Measurements from ENCODE around the gene CAV3. TPM values are rescaled to one million over a fixed set of nuclear protein-coding genes. Genes with fewer than 3 reads are reported as not detected.

CAV3 gene
- total RNA-seq, 1 donor from 2014 or later, result 27.5 TPM

DNA sequence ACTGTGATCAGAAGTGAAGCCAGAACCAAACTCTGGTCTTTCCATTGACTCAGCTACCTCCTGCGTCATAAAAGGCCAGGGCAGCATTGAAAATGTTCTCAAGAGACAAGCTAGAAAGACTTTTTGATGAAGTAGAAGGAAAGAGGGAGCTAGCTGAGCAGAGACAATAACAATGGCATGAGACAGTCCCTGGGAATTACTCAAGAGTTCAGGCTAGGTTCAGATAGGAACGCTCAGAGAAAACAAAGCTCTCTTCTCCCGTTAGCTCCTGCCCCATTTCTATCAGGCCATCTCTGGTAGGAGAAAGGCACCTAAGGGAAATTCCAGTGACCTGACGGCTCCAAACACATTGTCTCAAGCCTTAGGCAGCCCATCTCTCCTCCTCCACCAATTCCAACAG lies 42.8 kb downstream of the CAV3 start:
- DNase-seq (no peak), ATAC-seq (ENCODE audit: poor library complexity) (no peak)
- intact Hi-C loops (cut with DNase I), result no loop called here

DNA sequence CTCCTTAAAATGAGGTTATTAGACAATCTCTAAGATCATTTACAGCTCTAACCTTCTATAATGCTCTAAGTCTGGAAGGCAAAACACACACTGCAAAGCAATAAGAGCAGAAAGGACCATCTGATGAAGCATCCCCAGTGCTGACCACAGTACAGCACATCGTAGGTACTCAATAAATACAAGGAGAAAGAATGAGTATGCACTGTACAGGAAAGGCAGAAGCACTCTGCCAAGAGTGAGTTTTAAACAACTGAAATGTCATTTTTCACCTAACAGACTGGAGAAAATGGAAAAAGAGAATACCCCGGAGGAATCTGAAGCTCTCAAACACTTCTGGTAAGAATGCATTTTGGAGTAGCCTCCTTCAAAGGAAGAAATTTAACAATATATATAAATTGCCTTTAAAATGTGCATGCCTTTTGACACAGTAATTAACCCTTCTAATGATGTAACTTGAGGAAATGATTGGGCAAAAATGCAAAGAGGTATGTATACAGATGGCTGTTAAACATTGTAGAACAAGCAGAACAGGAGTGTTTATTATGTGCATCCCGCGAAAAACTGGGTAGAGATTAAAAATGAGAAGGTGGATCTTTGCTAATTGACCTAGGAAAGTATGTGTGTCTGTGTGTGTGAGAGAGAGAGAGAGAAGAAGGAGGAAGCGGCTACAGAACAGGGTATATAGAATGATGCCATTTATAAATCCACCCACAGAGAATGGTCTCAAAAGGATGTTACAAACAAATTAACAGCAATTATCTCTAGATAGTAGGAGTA lies 43.8 kb downstream of the CAV3 start:
- intact Hi-C loops (cut with DNase I), result no loop called here
- no peak for ATAC-seq (ENCODE audit: poor library complexity)
- no peak for DNase-seq

DNA sequence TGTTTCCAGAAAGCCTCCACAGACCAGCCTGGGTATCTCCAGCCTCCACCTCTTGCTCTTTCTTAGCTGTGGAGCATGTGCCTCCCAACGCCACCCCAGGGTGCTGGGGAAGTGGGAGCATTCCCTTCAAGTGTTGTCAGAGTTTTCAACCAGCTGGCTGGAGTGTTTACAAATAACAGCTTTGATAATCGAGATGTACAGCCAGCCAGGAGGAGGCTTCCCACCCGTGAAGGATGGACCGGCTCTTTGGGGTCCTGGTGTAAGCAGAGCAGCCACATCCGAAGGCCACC lies 44.3 kb downstream of the CAV3 start:
- intact Hi-C loops (cut with DNase I), result no loop called here
- no peak for ATAC-seq (ENCODE audit: poor library complexity)

DNA sequence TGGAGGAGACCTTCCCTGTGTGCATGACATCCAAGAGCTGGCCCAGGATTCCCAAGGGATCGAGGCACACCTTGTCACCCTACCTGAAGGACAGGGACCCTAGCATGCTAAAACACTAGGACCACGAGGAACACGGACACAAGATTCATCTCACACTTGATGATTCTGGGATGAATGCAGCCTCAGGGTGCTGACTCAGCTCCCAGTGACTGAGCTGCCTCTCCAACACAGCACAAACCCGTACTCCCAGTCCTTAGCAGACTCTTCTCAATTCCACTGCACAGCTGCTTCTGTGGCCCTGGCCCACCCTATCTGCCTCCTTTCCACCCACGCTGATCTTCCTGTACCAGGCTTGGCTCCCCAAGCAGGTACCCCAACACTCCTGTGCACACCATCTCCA lies 44.9 kb downstream of the CAV3 start:
- ATAC-seq (ENCODE audit: poor library complexity) (no peak), DNase-seq (no peak)
- intact Hi-C loops (cut with DNase I), result no loop called here

More for the DNA sequence above, 44.3 kb downstream of the CAV3 start:
- no peak for DNase-seq

DNA sequence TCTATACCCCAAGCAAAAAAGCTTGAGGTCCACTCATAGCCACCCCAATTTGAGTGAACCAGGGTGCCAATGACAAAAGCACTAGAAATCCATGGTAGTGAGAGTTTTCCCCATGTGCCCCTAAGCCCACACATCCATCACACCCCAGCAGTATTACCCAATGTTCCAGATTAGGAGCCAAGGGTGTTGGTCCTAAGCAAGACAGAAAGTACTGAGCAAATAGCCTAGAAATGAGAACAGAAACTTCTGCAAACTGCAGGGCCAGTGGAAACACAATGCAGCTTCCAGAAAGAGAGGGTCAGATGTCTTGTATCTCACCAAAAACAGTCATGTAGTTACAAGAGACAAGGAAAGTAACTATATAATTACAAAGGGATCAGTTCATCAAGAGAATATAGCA lies 46.7 kb downstream of the CAV3 start:
- DNase-seq (no peak), ATAC-seq (ENCODE audit: poor library complexity) (no peak)
- intact Hi-C loops (cut with DNase I), result no loop called here

DNA sequence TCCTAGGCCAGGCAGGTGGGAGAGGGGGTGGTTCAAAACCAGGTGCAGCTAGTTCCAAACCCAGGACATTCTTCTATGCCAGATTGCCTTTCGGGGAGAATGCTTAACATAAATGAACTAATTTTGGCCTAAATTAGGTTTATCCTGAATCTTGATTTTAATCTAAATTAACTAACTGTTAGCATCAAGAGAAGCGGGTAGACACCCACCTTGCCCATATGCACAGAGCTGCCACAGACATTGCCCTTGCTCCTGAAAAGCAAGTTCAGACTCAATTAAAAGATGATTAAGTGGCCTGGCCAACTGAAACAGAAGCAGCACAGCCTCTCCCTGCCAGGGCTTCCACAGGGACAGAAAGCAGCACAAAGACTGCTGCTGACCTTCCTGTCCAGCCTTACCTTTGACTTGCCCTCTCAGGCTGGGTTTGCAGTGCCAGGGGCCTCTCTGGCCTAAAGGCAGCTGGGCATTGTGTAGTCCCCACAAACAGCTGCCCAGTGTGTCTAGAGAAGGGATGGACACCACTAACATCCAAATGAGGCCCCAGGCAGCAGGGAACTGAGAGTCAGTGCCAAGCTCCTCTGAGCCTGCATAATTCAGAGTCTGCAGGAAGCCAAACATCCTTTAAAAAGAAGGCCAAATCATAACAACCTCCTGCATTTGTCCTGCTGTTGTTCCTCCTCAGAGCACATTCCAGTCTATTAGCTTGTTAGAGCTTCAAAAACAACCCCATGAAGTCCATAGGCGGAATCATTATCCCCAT lies 51.3 kb downstream of the CAV3 start:
- DNase-seq, result no peak
- no peak for ATAC-seq (ENCODE audit: poor library complexity)
- intact Hi-C loops (cut with DNase I), result no loop called here

DNA sequence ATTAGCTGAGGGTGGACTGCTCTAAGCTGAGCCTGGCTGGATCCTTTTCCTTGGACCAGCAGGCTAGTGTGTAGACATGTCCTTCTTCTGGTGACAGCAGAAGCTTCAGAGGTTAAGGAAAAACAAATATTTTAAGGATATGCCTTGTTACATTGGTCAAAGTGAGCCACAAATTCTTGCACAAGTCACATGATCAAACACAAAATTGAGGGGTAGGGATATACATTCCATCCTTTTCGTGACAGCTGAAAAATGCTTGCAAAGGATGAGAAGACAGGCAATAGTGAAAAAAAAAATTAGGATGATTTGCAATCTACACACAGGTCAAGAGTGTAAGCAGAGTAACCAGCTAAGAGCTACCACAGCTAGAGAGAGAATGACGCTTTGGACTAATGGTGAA lies 56.9 kb downstream of the CAV3 start:
- ATAC-seq (ENCODE audit: poor library complexity) (no peak), DNase-seq (no peak)
- intact Hi-C loops (cut with DNase I), result no loop called here

DNA sequence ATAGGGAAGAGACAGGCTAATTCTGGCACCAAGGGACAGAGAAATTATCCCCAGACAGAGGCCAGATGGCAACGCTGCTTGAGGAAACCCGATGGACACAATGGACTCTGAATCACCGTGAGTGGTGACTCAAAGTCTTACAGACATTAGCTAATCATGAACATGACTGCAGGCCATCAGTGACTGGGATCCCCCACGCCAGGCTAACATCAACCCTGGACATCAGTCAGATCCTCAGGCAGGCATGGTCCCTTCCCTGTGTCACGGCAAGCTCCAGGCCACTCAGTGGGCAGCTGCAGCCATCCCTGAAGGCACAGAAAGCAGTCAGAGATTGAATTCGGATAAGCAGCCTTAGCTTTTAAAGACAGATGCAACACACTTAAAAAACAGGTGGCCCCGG lies 59.6 kb downstream of the CAV3 start:
- intact Hi-C loops (cut with DNase I), result no loop called here
- DNase-seq (no peak), ATAC-seq (ENCODE audit: poor library complexity) (no peak)

DNA sequence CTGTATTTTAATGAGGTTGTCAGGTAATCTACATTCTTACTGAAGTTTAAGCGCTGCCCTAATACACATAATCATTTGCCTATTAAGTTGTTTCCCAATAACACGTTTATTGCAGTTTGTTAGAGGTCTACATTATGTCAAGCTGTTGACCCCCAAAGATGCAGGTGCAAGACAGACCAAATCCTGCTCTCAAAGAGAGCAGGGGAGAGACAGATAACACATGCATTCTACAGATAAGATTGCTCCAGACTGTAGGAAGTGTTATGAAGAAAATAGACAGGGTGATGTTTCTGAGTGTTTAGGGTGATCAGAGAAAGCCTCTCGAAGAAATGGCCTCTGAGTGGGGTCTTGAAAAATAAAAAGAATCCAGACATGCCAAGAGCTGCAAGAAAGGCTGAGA lies 60.6 kb downstream of the CAV3 start:
- DNase-seq (no peak), ATAC-seq (ENCODE audit: poor library complexity) (no peak)
- intact Hi-C loops (cut with DNase I), result no loop called here

Other genes starting within 250 kb of the CAV3 start
- 49.6 TPM for gene LMCD1, start 232.0 kb upstream of the CAV3 start, total RNA-seq
- 1.00 TPM for gene SSUH2, start 89.0 kb upstream of the CAV3 start, total RNA-seq
- gene OXTR, start 35.8 kb downstream of the CAV3 start, total RNA-seq, result 0.54 TPM
- 6.3 TPM for gene RAD18, start 229.7 kb downstream of the CAV3 start, total RNA-seq

Data from Right ventricle myocardium superior (tissue), 1 donor.